ENCODE measurements around the gene ATG2B. TPM values are rescaled to one million over a fixed set of nuclear protein-coding genes. Genes with fewer than 3 reads are reported as not detected.

Gene ATG2B
- polyA plus RNA-seq, 1 experiment: 22.1 TPM

DNA sequence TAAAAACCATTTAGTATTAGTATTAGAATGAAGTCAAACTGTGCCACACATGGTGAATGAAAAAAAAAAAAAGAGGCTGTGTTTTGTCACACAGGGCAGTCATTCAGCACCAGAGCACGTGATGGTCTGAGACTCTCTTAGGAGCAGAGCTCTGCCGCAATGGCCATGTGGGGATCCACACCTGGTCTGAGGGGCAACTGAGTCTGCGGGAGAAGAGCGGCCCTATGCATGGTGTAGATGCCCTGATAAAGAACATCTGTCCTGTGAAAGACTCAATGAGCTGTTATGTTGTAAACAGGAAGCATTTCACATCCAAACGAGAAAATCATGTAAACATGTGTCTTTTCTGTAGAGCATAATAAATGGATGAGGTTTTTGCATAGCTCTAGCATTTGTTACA, 119.4 kb downstream of the ATG2B start:
- CTCF ChIA-PET: interaction anchor here (0.6 to 1.6 kb wide), 3 partner anchors 23 to 145 kb away, joined by 3 to 5 read pairs (median 3); no protein-coding TSS in a partner anchor
- Histone ChIP-seq H3K4me3 (ENCODE audit: low read depth, low read length) (no peak overlapping the region), H3K9me3 (ENCODE audit: control insufficient read depth, insufficient read depth, low read length) (peaks cover 5% of the 10 kb centered on the region; the same call in 1 of the 2 replicates), H3K27ac (ENCODE audit: low read depth, low read length) (peak overlapping the region; percentile 39), H3K27me3 (ENCODE audit: control insufficient read depth, insufficient read depth, low read length) (no peaks in the 10 kb centered on the region)
- TF ChIP-seq, protein P1, sequence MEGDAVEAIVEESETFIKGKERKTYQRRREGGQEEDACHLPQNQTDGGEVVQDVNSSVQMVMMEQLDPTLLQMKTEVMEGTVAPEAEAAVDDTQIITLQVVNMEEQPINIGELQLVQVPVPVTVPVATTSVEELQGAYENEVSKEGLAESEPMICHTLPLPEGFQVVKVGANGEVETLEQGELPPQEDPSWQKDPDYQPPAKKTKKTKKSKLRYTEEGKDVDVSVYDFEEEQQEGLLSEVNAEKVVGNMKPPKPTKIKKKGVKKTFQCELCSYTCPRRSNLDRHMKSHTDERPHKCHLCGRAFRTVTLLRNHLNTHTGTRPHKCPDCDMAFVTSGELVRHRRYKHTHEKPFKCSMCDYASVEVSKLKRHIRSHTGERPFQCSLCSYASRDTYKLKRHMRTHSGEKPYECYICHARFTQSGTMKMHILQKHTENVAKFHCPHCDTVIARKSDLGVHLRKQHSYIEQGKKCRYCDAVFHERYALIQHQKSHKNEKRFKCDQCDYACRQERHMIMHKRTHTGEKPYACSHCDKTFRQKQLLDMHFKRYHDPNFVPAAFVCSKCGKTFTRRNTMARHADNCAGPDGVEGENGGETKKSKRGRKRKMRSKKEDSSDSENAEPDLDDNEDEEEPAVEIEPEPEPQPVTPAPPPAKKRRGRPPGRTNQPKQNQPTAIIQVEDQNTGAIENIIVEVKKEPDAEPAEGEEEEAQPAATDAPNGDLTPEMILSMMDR (IDR thresholded peaks at IDR 0.05; ENCODE audit: low read depth, low read length): no peak
- DNase-seq (ENCODE audit: low read depth, low spot score): no peak
- POLR2A ChIA-PET: interaction anchor here (0.9 to 1.5 kb wide), 4 partner anchors 9 to 139 kb away, joined by 3 to 5 read pairs (median 4); partner anchors contain the start of gene BDKRB1

DNA sequence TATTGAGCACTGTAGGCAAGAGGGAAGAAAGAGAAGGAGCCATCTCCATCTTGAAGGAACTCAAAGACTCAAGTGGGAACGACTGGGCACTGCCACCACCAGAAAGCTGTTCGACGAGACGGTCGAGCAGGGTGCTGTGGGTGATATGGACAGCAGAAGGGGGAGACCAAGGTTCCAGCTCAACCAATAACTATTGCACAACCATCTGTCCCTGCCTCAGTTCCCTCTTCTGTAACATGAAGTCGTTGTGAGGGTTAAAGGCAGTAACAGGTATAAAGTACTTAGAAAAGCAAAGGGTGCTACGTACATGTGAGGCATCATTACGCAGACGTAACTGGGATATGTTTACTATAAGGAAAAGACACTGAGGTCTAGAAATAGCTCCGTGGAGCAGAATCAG, 121.0 kb downstream of the ATG2B start:
- no peak for DNase-seq (ENCODE audit: low read depth, low spot score)
- TF ChIP-seq, protein P1 (IDR thresholded peaks at IDR 0.05; ENCODE audit: low read depth, low read length): no peak
- H3K9me3 ChIP-seq (ENCODE audit: control insufficient read depth, insufficient read depth, low read length): peaks cover 5% of the 10 kb centered on the region; the same call in 1 of the 2 replicates
- H3K27me3 ChIP-seq (ENCODE audit: control insufficient read depth, insufficient read depth, low read length): no peaks in the 10 kb centered on the region
- H3K27ac ChIP-seq (ENCODE audit: low read depth, low read length): no peak overlapping the region
- POLR2A ChIA-PET: no interaction called here
- CTCF ChIA-PET: interaction anchor here (1.9 kb wide), 1 partner anchor 141 kb away, joined by 6 read pairs; no protein-coding TSS in a partner anchor
- no peak overlapping the region for H3K4me3 ChIP-seq (ENCODE audit: low read depth, low read length)

DNA sequence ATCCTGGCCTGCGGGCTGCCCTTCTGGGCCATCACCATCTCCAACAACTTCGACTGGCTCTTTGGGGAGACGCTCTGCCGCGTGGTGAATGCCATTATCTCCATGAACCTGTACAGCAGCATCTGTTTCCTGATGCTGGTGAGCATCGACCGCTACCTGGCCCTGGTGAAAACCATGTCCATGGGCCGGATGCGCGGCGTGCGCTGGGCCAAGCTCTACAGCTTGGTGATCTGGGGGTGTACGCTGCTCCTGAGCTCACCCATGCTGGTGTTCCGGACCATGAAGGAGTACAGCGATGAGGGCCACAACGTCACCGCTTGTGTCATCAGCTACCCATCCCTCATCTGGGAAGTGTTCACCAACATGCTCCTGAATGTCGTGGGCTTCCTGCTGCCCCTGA, 122.5 kb downstream of the ATG2B start:
- CTCF ChIA-PET: no interaction called here

DNA sequence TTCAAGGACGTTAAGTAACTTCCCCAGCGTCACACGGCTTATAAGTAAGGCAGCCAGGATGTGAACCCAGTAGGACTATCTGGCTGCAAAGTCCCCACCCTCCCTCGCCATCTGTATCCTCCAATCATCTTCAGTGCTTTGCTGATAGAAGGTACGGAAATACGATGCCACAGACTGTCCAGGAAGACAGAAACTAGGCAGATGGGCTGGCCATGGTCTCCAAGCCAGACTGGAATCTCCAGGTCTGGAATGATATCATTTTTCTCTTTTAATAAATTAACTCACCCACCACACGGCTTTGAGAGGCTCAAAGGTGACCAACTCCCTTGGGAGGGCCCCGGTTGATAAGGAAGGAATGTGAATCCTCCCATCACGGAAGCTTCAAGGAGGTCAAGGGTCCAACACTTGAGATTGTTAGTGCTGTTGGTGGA, 123.4 kb downstream of the ATG2B start:
- Histone ChIP-seq H3K9me3 (ENCODE audit: control insufficient read depth, insufficient read depth, low read length) (peaks cover 5% of the 10 kb centered on the region; the same call in 1 of the 2 replicates), H3K27ac (ENCODE audit: low read depth, low read length) (peak overlapping the region; percentile 31), H3K27me3 (ENCODE audit: control insufficient read depth, insufficient read depth, low read length) (no peaks in the 10 kb centered on the region), H3K4me3 (ENCODE audit: low read depth, low read length) (no peak overlapping the region)
- TF ChIP-seq, protein P1 (IDR thresholded peaks at IDR 0.05; ENCODE audit: low read depth, low read length): no peak
- no peak for DNase-seq (ENCODE audit: low read depth, low spot score)
- CTCF ChIA-PET: no interaction called here
- POLR2A ChIA-PET: no interaction called here

More for the DNA sequence above, 122.5 kb downstream of the ATG2B start:
- H3K9me3 ChIP-seq (ENCODE audit: control insufficient read depth, insufficient read depth, low read length): peaks cover 5% of the 10 kb centered on the region; the same call in 1 of the 2 replicates
- POLR2A ChIA-PET: no interaction called here
- no peak overlapping the region for H3K4me3 ChIP-seq (ENCODE audit: low read depth, low read length)
- no peak overlapping the region for H3K27ac ChIP-seq (ENCODE audit: low read depth, low read length)
- DNase-seq (ENCODE audit: low read depth, low spot score): no peak
- H3K27me3 ChIP-seq (ENCODE audit: control insufficient read depth, insufficient read depth, low read length): no peaks in the 10 kb centered on the region
- TF ChIP-seq, protein P1 (IDR thresholded peaks at IDR 0.05; ENCODE audit: low read depth, low read length): no peak

DNA sequence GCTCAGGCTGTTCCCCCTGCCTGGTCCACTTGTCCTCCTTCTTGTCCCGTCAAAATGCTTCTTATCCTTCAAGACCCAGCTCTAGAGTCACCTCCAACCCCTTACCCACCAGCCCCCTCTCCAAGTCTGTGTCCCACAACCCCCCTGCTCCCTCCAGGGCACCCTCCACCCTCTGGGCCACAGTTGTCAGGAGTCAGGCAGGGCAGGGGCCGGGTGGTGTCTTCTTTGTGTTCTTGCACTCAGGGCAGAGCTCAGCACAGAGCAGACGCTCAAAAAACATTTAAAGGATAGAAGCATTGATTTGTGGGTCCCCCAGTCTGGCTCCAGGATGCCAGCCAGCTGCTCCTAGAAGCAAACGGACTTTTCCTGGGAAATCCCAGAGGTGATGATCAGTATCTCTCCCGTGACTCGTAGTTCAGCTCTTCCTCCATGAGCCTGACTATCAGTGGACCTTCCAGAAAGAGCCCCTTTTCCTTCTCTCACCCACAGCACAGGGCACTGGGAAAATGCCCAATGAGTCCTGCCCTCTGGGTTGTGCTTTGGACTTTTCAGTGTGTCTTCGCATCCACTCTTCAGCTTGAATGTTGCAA, 124.4 kb downstream of the ATG2B start:
- Histone ChIP-seq H3K4me3 (ENCODE audit: low read depth, low read length) (no peak overlapping the region), H3K27me3 (ENCODE audit: control insufficient read depth, insufficient read depth, low read length) (no peaks in the 10 kb centered on the region), H3K27ac (ENCODE audit: low read depth, low read length) (peak overlapping the region; percentile 47), H3K9me3 (ENCODE audit: control insufficient read depth, insufficient read depth, low read length) (peaks cover 5% of the 10 kb centered on the region; the same call in 1 of the 2 replicates)
- no peak for DNase-seq (ENCODE audit: low read depth, low spot score)
- CTCF ChIA-PET: interaction anchor here (0.5 to 0.8 kb wide), 2 partner anchors 34 to 138 kb away, joined by 3 read pairs; no protein-coding TSS in a partner anchor
- POLR2A ChIA-PET: interaction anchor here (0.6 kb wide), 1 partner anchor 20 kb away, joined by 4 read pairs; no protein-coding TSS in a partner anchor
- TF ChIP-seq, protein P1 (IDR thresholded peaks at IDR 0.05; ENCODE audit: low read depth, low read length): no peak

Measured in AG04450 (cell line).